Glutamatergic neuron (in vitro differentiated cells): ENCODE results near the gene RGL1. TPM values are rescaled to one million over a fixed set of nuclear protein-coding genes. Genes with fewer than 3 reads are reported as not detected.

Experiments used
- DNase-seq: peaks from one replicate; pipeline ENCODE4 v3.0.0; 2022
- H3K27ac Mint-ChIP-seq: one replicate; pipeline ENCODE4 v1.8.0; 2020; ENCODE audit warnings: mild to moderate bottlenecking, mixed read lengths, inconsistent platforms; ENCODE audit not compliant: unreplicated experiment
- H3K27me3 Mint-ChIP-seq: one replicate; pipeline ENCODE4 v1.8.0; 2020; ENCODE audit warnings: mild to moderate bottlenecking, moderate library complexity, mixed read lengths, inconsistent platforms; ENCODE audit not compliant: unreplicated experiment
- H3K36me3 Mint-ChIP-seq: one replicate; pipeline ENCODE4 v1.8.0; 2020; ENCODE audit warnings: mild to moderate bottlenecking, mixed read lengths, inconsistent platforms; ENCODE audit not compliant: unreplicated experiment
- H3K4me1 Mint-ChIP-seq: one replicate; pipeline ENCODE4 v1.8.0; 2020; ENCODE audit warnings: mild to moderate bottlenecking, low read depth, mixed read lengths, inconsistent platforms; ENCODE audit not compliant: unreplicated experiment
- H3K4me3 Mint-ChIP-seq: one replicate; pipeline ENCODE4 v1.8.0; 2020; ENCODE audit warnings: mild to moderate bottlenecking, mixed read lengths, inconsistent platforms; ENCODE audit not compliant: unreplicated experiment
- H3K9me3 Mint-ChIP-seq: one replicate; pipeline ENCODE4 v1.8.0; 2020; ENCODE audit warnings: mild to moderate bottlenecking, moderate library complexity, mixed read lengths, inconsistent platforms; ENCODE audit not compliant: unreplicated experiment
- CTCF ChIP-seq: fragments of 200-600 bp; sonication (generic); IDR thresholded peaks from one replicate; pipeline ENCODE4 v1.5.0; 2021; ENCODE audit not compliant: partially characterized antibody, unreplicated experiment
- total RNA-seq: library from RNA; stranded (reverse); fragmentation: NEBNext Ultra II Directional; extraction: Animal tissue kit (Norgen Biotek cat#: 25700); gene quantifications from one replicate; pipeline ENCODE4 v1.2.1, GENCODE V29; 2021; ENCODE audit not compliant: unreplicated experiment

Gene RGL1
- total RNA-seq, 1 donor from 2014 or later, result 4.9 TPM

- Mint-ChIP-seq H3K27me3 (peaks cover 2% of the 10 kb centered on the region), H3K36me3 (peaks cover 5% of the 10 kb centered on the region), H3K27ac (no peak overlapping the region), H3K4me3 (no peak overlapping the region), H3K9me3 (no peaks in the 10 kb centered on the region), H3K4me1 (no peaks in the 10 kb centered on the region)
- DNase-seq, result no peak
- TF ChIP-seq CTCF, result no peak
Measured at GRCh38 chr1:183834568-183834967, 29.6 kb downstream of the RGL1 start.

- no peak overlapping the region for H3K27ac Mint-ChIP-seq
- no peak for TF ChIP-seq CTCF
- no peaks in the 10 kb centered on the region for H3K4me1 Mint-ChIP-seq
- H3K4me3 Mint-ChIP-seq, result no peak overlapping the region
- H3K27me3 Mint-ChIP-seq, result peaks cover 2% of the 10 kb centered on the region
- H3K36me3 Mint-ChIP-seq, result peaks cover 5% of the 10 kb centered on the region
- DNase-seq, result no peak
- no peaks in the 10 kb centered on the region for H3K9me3 Mint-ChIP-seq
Measured at GRCh38 chr1:183836598-183836997, 31.7 kb downstream of the RGL1 start.

DNA sequence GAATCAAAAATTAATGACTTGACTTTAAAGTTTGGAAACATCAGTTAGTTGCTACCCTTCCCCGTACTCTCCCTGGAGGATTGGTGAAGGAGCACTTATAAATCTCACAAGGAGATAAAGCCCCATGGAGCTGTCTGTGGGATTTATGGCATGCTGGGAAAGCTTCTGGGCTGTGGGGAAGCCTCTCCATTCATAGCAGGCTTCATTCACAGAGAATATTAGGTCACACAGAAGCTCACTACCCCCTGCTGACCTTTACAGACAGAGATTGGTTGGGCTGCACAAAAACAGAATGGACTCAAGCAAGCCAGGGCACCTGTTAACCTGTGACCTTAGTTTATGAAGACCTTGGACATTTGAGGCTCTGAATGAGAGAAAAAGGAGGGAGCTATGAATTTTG, 32.1 kb downstream of the RGL1 start:
- Mint-ChIP-seq H3K9me3 (no peaks in the 10 kb centered on the region), H3K4me3 (no peak overlapping the region), H3K36me3 (peaks cover 5% of the 10 kb centered on the region), H3K27ac (no peak overlapping the region), H3K27me3 (peaks cover 2% of the 10 kb centered on the region), H3K4me1 (no peaks in the 10 kb centered on the region)
- no peak for TF ChIP-seq CTCF
- no peak for DNase-seq

GRCh38 chr1:183838221-183838620, 33.3 kb downstream of the RGL1 start:
- peaks cover 5% of the 10 kb centered on the region for H3K4me1 Mint-ChIP-seq
- peaks cover 5% of the 10 kb centered on the region for H3K36me3 Mint-ChIP-seq
- H3K9me3 Mint-ChIP-seq, result no peaks in the 10 kb centered on the region
- H3K27me3 Mint-ChIP-seq, result peaks cover 2% of the 10 kb centered on the region
- no peak for DNase-seq
- H3K27ac Mint-ChIP-seq, result no peak overlapping the region
- no peak for TF ChIP-seq CTCF
- no peak overlapping the region for H3K4me3 Mint-ChIP-seq

- TF ChIP-seq CTCF, result no peak
- Mint-ChIP-seq H3K4me3 (no peak overlapping the region), H3K36me3 (peaks cover 5% of the 10 kb centered on the region), H3K27ac (no peak overlapping the region), H3K27me3 (peaks cover 2% of the 10 kb centered on the region), H3K9me3 (peaks cover 2% of the 10 kb centered on the region), H3K4me1 (peaks cover 13% of the 10 kb centered on the region)
- DNase-seq, result no peak
Measured at GRCh38 chr1:183840140-183840539, 35.2 kb downstream of the RGL1 start.
